ENCODE data around the gene PITPNM2.

PITPNM2 gene

GRCh38 chr12:123150744-123151456 is at the start of gene PITPNM2:
Gene PITPNM2 (minus strand): TSS chr12:123151090. CDS start chr12:123034590, 116,500 bp downstream.
- Histone ChIP-seq H3K4me1 (ENCODE audit: control insufficient read depth, insufficient read depth, low read length) (peaks cover 21% of the 10 kb centered on the region), H3K27me3 (ENCODE audit: control insufficient read depth, insufficient read depth, low read length) (peaks cover 42% of the 10 kb centered on the region), H3K9ac (ENCODE audit: low read depth, low read length) (0 out of 2 replicates have a peak within 1 kb of the TSS, but pooled peaks have one; percentile 29), H3K27ac (ENCODE audit: low read depth, low read length) (peak within 1 kb of the TSS; percentile 22), H3K9me3 (ENCODE audit: control insufficient read depth, insufficient read depth, low read length) (no peaks in the 10 kb centered on the region), H3K36me3 (ENCODE audit: control insufficient read depth, insufficient read depth, low read length) (no peaks in the 10 kb centered on the region), H3K4me3 (ENCODE audit: low read depth, low read length) (peak within 1 kb of the TSS; percentile 74)

- peaks cover 48% of the 10 kb centered on the region for H3K36me3 ChIP-seq (ENCODE audit: control insufficient read depth, insufficient read depth, low read length)
- H3K27ac ChIP-seq (ENCODE audit: low read depth, low read length): no peak overlapping the region
- no peak overlapping the region for H3K4me3 ChIP-seq (ENCODE audit: low read depth, low read length)
- H3K27me3 ChIP-seq (ENCODE audit: control insufficient read depth, insufficient read depth, low read length): no peaks in the 10 kb centered on the region
- H3K9me3 ChIP-seq (ENCODE audit: control insufficient read depth, insufficient read depth, low read length): no peaks in the 10 kb centered on the region
- H3K9ac ChIP-seq (ENCODE audit: low read depth, low read length): no peak overlapping the region
- H3K4me1 ChIP-seq (ENCODE audit: control insufficient read depth, insufficient read depth, low read length): no peaks in the 10 kb centered on the region
These were observed 49.5 kb upstream of the PITPNM2 start for GRCh38 chr12:123200414-123200813.

GRCh38 chr12:123199936-123200335 is 49.0 kb upstream of the PITPNM2 start:
- Histone ChIP-seq H3K9me3 (ENCODE audit: control insufficient read depth, insufficient read depth, low read length) (no peaks in the 10 kb centered on the region), H3K9ac (ENCODE audit: low read depth, low read length) (no peak overlapping the region), H3K27ac (ENCODE audit: low read depth, low read length) (no peak overlapping the region), H3K36me3 (ENCODE audit: control insufficient read depth, insufficient read depth, low read length) (peaks cover 48% of the 10 kb centered on the region), H3K4me1 (ENCODE audit: control insufficient read depth, insufficient read depth, low read length) (no peaks in the 10 kb centered on the region), H3K27me3 (ENCODE audit: control insufficient read depth, insufficient read depth, low read length) (no peaks in the 10 kb centered on the region), H3K4me3 (ENCODE audit: low read depth, low read length) (no peak overlapping the region)

- Histone ChIP-seq H3K4me3 (ENCODE audit: low read depth, low read length) (no peak overlapping the region), H3K36me3 (ENCODE audit: control insufficient read depth, insufficient read depth, low read length) (peaks cover 56% of the 10 kb centered on the region), H3K27me3 (ENCODE audit: control insufficient read depth, insufficient read depth, low read length) (no peaks in the 10 kb centered on the region), H3K27ac (ENCODE audit: low read depth, low read length) (no peak overlapping the region), H3K9ac (ENCODE audit: low read depth, low read length) (no peak overlapping the region), H3K9me3 (ENCODE audit: control insufficient read depth, insufficient read depth, low read length) (no peaks in the 10 kb centered on the region), H3K4me1 (ENCODE audit: control insufficient read depth, insufficient read depth, low read length) (no peaks in the 10 kb centered on the region)
These were observed 36.7 kb upstream of the PITPNM2 start for GRCh38 chr12:123187637-123188036.

GRCh38 chr12:123180171-123180570 is 29.3 kb upstream of the PITPNM2 start:
- Histone ChIP-seq H3K4me3 (ENCODE audit: low read depth, low read length) (no peak overlapping the region), H3K27ac (ENCODE audit: low read depth, low read length) (no peak overlapping the region), H3K27me3 (ENCODE audit: control insufficient read depth, insufficient read depth, low read length) (no peaks in the 10 kb centered on the region), H3K9ac (ENCODE audit: low read depth, low read length) (no peak overlapping the region), H3K36me3 (ENCODE audit: control insufficient read depth, insufficient read depth, low read length) (peaks cover 53% of the 10 kb centered on the region), H3K9me3 (ENCODE audit: control insufficient read depth, insufficient read depth, low read length) (no peaks in the 10 kb centered on the region), H3K4me1 (ENCODE audit: control insufficient read depth, insufficient read depth, low read length) (no peaks in the 10 kb centered on the region)

- H3K27me3 ChIP-seq (ENCODE audit: control insufficient read depth, insufficient read depth, low read length): no peaks in the 10 kb centered on the region
- peaks cover 32% of the 10 kb centered on the region for H3K36me3 ChIP-seq (ENCODE audit: control insufficient read depth, insufficient read depth, low read length)
These were observed 21.1 kb upstream of the PITPNM2 start for GRCh38 chr12:123171967-123172366.

GRCh38 chr12:123167329-123167728 is 16.4 kb upstream of the PITPNM2 start:
- Histone ChIP-seq H3K27me3 (ENCODE audit: control insufficient read depth, insufficient read depth, low read length) (no peaks in the 10 kb centered on the region), H3K27ac (ENCODE audit: low read depth, low read length) (no peak overlapping the region), H3K9me3 (ENCODE audit: control insufficient read depth, insufficient read depth, low read length) (no peaks in the 10 kb centered on the region), H3K4me3 (ENCODE audit: low read depth, low read length) (no peak overlapping the region), H3K4me1 (ENCODE audit: control insufficient read depth, insufficient read depth, low read length) (0 out of 2 replicates have a peak, but pooled peaks cover 7% of the 10 kb centered on the region), H3K9ac (ENCODE audit: low read depth, low read length) (no peak overlapping the region), H3K36me3 (ENCODE audit: control insufficient read depth, insufficient read depth, low read length) (peaks cover 50% of the 10 kb centered on the region)

More at GRCh38 chr12:123171967-123172366, 21.1 kb upstream of the PITPNM2 start:
- Histone ChIP-seq H3K27ac (ENCODE audit: low read depth, low read length) (no peak overlapping the region), H3K4me1 (ENCODE audit: control insufficient read depth, insufficient read depth, low read length) (0 out of 2 replicates have a peak, but pooled peaks cover 7% of the 10 kb centered on the region), H3K9me3 (ENCODE audit: control insufficient read depth, insufficient read depth, low read length) (no peaks in the 10 kb centered on the region), H3K4me3 (ENCODE audit: low read depth, low read length) (no peak overlapping the region), H3K9ac (ENCODE audit: low read depth, low read length) (no peak overlapping the region)

GRCh38 chr12:123165537-123165936 is 14.6 kb upstream of the PITPNM2 start:
- no peaks in the 10 kb centered on the region for H3K9me3 ChIP-seq (ENCODE audit: control insufficient read depth, insufficient read depth, low read length)
- H3K27ac ChIP-seq (ENCODE audit: low read depth, low read length): no peak overlapping the region
- no peak overlapping the region for H3K4me3 ChIP-seq (ENCODE audit: low read depth, low read length)
- H3K9ac ChIP-seq (ENCODE audit: low read depth, low read length): no peak overlapping the region
- H3K27me3 ChIP-seq (ENCODE audit: control insufficient read depth, insufficient read depth, low read length): no peaks in the 10 kb centered on the region
- 0 out of 2 replicates have a peak, but pooled peaks cover 7% of the 10 kb centered on the region for H3K4me1 ChIP-seq (ENCODE audit: control insufficient read depth, insufficient read depth, low read length)
- peaks cover 61% of the 10 kb centered on the region for H3K36me3 ChIP-seq (ENCODE audit: control insufficient read depth, insufficient read depth, low read length)

- Histone ChIP-seq H3K36me3 (ENCODE audit: control insufficient read depth, insufficient read depth, low read length) (peaks cover 67% of the 10 kb centered on the region), H3K4me1 (ENCODE audit: control insufficient read depth, insufficient read depth, low read length) (0 out of 2 replicates have a peak, but pooled peaks cover 7% of the 10 kb centered on the region), H3K9ac (ENCODE audit: low read depth, low read length) (no peak overlapping the region), H3K4me3 (ENCODE audit: low read depth, low read length) (no peak overlapping the region), H3K9me3 (ENCODE audit: control insufficient read depth, insufficient read depth, low read length) (no peaks in the 10 kb centered on the region), H3K27ac (ENCODE audit: low read depth, low read length) (no peak overlapping the region), H3K27me3 (ENCODE audit: control insufficient read depth, insufficient read depth, low read length) (no peaks in the 10 kb centered on the region)
These were observed 13.9 kb upstream of the PITPNM2 start for GRCh38 chr12:123164710-123165261.

GRCh38 chr12:123164222-123164621 is 13.3 kb upstream of the PITPNM2 start:
- 0 out of 2 replicates have a peak, but pooled peaks cover 7% of the 10 kb centered on the region for H3K4me1 ChIP-seq (ENCODE audit: control insufficient read depth, insufficient read depth, low read length)
- H3K27me3 ChIP-seq (ENCODE audit: control insufficient read depth, insufficient read depth, low read length): no peaks in the 10 kb centered on the region
- H3K4me3 ChIP-seq (ENCODE audit: low read depth, low read length): no peak overlapping the region
- no peak overlapping the region for H3K9ac ChIP-seq (ENCODE audit: low read depth, low read length)
- H3K27ac ChIP-seq (ENCODE audit: low read depth, low read length): no peak overlapping the region
- H3K36me3 ChIP-seq (ENCODE audit: control insufficient read depth, insufficient read depth, low read length): peaks cover 71% of the 10 kb centered on the region
- no peaks in the 10 kb centered on the region for H3K9me3 ChIP-seq (ENCODE audit: control insufficient read depth, insufficient read depth, low read length)

GRCh38 chr12:123163227-123163626 is 12.3 kb upstream of the PITPNM2 start:
- no peaks in the 10 kb centered on the region for H3K27me3 ChIP-seq (ENCODE audit: control insufficient read depth, insufficient read depth, low read length)
- H3K9ac ChIP-seq (ENCODE audit: low read depth, low read length): no peak overlapping the region
- no peak overlapping the region for H3K4me3 ChIP-seq (ENCODE audit: low read depth, low read length)
- H3K9me3 ChIP-seq (ENCODE audit: control insufficient read depth, insufficient read depth, low read length): no peaks in the 10 kb centered on the region
- H3K36me3 ChIP-seq (ENCODE audit: control insufficient read depth, insufficient read depth, low read length): peaks cover 71% of the 10 kb centered on the region
- 0 out of 2 replicates have a peak, but pooled peaks cover 7% of the 10 kb centered on the region for H3K4me1 ChIP-seq (ENCODE audit: control insufficient read depth, insufficient read depth, low read length)
- no peak overlapping the region for H3K27ac ChIP-seq (ENCODE audit: low read depth, low read length)

Measured in HUES48 (cell line).